ENCODE measurements around the gene MTHFS.
"Not testable (repeated sequence)": the region's sequence is repeated elsewhere in the genome, so short reads cannot be mapped to it uniquely, and the experiment has no call there.

The MTHFS gene

DNA sequence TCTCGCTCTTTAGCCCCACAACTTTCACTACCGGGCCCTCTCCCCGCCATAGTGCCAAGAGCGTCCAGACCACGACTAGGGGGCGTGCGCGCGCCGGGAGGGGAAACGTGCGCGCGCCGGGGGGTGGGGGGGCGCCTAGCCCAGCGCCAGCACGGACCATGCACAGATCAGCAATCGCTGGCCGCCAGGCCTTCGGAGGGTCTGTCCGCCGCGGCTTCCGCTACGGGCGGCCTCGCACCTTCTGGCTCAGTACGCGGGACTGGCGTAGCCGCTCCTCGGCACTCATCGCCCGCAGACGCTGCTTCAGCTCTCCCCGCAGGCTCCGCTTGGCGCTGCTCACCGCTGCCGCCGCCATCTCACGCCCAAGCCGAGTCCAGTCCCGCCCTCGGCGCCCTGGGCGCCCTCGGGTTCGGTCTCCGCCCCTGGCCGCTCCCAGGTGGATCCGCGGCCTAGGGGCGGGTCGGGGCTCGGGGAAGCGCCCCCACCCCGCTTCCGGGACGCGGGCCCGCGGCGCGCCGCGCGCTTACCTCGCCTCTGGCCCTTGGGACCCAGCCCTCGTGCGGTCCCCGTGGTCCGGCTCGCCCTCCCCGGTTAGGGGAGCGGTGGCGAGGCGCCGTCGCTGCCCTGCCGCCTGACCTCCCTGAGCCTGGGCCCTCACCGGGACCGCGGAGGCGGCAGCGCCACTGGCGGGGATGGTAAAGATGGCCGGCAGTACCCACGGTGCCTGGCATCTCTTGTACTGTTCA, at the start of gene MTHFS:
Gene MTHFS (minus strand): TSS at position 381 of the 746 bp plus-strand sequence. CDS start 26 bp downstream, at position 355.
- peak; percentile 35 to 68 for DNase-seq

DNA sequence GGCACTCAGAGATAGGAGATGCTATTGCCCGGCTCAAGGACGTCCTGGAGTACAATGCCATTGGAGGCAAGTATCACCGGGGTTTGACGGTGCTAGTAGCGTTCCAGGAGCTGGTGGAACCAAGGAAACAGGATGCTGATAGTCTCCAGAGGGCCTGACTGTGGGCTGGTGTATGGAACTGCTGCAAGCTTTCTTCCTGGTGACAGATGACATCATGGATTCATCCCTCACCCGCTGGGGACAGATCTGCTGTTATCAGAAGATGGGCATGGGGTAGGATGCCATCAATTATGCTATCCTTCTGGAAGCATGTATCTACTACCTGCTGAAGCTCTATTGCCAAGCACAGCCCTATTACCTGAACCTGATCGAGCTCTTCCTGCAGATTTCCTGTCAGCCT, 47.8 kb upstream of the MTHFS start:
- no peak for DNase-seq

DNA sequence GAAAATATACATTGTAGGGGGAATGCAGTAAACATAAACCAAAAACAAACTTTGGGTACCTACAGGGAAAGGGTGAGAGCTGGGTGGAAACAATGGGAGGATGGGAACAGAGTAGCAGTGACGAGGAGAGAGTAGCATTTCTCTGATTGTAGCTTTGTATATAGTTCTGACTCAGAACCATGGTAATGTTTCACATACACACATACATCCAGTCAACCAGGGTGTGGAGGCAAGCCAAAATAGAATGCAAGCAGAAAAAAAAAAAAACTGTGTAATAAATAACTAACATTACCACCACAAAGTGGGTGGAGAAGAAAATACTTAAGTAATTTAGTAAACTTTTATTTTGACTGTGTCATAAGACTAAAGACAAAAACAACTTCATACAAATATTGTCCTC, 47.0 kb upstream of the MTHFS start:
- no peak for DNase-seq

DNA sequence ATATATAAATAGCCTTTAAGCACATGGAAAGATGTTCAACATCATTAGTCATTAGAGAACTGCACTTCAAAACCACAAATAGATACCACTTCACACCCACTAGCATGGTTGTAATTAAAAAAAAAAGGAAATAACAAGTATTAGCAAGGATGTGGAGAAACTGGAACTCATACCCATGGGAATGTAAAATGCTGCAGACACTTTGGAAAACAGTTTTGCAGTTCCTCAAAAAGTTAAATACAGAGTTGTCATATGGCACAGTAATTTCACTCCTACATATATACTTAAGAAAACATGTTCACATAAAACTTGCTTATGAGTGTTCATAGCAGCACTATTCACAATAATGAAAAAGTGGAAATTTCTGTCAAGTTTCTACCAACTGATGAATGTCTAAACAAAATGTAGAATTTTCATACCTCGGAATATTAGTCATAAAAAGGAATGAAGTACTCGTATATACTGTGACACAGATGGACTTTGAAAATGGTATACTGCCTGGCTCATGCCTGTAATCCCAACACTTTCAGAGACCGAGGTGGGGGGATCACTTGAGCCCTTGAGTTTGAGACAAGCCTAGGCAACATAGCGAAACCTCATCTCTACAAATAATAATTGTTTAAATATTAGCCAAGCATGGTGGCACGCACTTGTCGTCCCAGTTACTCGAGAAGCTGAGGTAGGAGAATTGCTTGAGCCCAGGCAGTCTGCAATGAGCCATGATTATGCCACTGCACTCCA, 46.1 kb upstream of the MTHFS start:
- no peak for DNase-seq

DNA sequence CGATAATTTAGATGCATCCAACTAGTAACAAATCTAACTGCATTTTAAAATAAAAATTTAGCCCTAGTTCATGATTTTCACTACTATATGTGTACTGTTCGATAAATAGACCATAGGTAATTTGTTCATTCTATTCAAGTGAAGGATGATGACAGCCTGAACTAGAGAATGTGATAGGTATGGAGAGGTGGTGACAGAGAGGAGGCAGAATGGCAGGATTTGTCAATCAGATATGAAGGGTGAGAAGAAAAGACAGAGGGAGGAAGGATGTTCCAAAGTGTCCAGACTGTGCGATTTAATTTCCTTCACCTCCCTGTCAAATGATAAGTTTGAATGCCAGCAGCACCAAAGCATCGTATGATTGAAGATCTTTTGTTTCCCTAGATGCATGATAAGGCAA, 42.6 kb upstream of the MTHFS start:
- DNase-seq = no peak

DNA sequence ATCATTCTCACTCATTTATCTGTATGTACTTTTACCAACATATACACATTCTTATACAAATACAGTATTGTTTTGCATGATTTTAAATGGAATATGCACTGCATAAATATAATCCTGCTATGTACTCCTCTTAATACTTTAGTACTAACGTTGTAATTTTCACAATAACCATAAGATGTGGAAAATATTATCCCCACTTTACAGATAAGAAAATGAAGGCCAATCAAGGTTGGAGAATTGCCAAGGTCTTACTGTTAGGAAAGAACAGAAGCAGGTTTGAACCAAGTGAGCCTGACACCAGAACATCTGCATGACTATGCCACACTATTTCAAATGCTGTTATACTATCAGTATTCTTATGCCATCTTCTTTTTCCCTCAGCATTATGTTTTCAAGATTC, 41.3 kb upstream of the MTHFS start:
- no peak for DNase-seq

DNA sequence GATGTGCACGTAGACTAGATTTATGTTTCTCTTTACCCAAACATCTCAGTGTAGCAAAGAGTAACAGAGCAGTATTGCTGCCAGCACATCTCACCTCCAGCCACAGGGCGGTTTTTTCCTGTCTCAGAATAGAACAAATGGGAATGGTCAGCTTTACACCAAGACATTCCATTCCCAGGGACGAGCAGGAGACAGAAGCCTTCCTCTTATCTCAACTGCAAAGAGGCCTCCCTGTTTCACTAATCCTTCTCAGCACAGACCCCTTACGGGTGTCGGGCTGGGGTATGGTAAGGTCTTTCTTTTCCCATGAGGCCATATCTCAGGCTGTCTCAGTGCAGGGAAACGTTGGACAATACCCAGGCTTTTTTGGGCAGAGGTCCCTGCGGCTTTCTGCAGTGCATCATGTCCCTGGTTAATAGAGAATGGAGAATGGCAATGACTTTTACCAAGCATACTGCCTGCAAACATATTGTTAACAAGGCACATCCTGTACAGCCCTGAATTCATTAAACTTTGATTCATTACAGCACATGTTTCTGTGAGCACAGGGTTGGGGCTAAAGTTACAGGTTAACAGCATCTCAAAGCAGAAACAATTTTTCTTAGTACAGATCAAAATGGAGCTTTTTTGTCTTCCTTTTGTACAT, 38.9 kb upstream of the MTHFS start:
- DNase-seq = not testable (repeated sequence)

DNA sequence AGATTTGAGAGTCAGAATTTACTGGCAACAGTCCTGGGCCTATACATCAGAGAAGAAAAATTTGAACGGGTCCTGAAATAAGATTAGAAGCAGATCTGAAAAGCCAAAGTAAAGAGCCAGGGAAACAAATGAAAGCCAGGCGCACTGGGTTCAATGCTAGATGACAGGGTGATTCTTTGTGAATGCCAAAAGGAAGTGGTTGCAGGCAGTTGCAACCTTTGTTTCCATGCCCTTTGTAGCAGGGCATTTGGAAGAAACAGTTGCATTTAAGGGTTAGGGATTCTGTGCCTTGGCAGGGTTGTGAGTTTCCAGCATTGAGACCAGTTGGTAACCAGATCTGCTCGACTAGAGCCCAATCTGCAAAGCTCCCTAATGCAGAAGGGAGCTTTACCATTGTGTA, 36.4 kb upstream of the MTHFS start:
- no peak for DNase-seq

DNA sequence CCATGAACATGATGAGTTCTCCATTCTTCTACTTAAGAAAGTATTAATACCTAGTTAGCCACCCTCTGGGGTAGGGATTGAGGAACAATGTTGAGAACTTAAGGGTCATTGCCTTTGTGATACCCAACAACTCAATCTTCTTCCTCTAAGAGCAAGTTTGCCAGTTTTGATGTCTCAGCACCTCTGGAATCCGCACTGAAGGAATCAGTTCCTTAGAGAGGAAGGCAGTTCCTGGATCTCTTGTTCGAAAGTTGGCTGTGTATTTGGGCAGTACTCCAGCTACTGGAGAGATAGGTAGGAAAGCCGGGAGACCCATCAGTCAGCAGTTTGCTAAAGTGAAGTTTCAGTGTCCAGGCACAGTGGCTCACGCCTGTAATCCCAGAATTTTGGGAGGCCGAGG, 35.6 kb upstream of the MTHFS start:
- no peak for DNase-seq

DNA sequence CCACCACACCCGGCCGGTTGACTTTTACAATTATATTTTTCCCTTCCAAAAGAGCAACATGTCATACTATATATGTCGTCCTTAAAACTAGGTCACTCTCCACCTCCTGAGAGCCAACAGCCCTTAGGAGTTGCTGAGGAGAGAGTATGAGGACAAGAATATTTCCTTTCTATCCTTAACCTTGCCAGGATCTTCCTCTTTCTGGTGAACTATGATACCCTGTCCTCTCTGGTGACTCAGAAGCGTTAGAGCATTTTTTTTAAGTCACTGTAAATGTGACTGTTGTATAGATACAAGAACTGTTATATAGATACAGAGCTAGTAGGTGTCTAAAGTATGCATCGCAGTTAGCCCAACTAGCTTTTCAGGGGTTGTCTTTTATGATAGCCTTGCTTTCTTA, 33.7 kb upstream of the MTHFS start:
- no peak for DNase-seq

DNA sequence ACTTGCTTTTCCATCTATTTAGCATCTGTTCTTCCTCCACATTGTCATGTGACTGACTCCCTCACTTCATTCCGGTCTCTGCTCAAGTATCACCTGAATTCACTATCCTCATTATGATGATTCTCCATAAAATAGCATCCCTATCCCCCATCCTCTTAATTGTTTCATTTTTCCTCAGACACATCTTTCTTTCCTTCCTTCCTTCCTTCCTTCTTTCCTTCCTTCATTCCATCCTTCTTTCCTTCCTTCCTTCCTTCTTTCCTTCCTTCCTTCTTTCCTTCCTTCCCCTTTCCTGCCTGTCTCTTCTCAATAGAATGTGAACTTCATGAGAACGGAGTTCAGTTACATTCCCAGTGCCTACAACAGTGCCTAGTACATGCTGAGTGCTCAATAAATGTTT, 32.6 kb upstream of the MTHFS start:
- no peak for DNase-seq

DNA sequence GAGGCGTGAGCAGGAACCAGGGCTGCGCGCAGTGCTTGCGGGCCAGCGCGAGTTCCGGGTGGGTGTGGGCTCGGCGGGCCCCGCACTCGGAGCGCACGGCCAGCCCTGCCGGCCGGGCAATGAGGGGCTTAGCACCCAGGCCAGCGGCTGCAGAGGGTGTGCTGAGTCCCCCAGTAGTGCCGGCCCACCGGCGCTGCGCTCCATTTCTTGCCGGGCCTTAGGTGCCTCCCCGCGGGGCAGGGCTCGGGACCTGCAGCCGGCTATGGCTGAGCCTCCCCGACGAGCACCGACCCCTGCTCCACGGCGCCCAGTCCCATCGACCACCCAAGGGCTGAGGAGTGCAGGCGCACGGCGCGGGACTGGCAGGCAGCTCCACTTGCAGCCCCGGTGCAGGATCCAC, 29.3 kb upstream of the MTHFS start:
- not testable (repeated sequence) for DNase-seq

DNA sequence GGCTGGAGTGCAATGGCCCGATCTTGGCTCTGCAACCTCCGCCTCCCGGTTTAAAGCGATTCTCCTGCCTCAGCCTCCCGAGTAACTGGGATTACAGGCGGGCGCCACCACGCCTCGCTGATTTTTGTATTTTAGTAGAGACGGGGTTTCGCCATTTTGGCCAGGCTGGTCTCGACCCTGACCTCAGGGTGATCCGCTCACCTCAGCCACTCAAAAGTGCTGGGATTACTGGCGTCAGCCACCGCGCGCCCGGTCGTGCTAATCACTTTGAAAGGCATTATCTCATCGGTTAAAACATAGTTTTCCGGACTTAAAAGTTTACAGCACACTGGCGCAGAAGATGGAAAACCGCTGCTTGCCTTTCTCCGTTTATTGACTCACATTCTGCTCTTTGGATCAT, 27.6 kb upstream of the MTHFS start:
- no peak for DNase-seq

DNA sequence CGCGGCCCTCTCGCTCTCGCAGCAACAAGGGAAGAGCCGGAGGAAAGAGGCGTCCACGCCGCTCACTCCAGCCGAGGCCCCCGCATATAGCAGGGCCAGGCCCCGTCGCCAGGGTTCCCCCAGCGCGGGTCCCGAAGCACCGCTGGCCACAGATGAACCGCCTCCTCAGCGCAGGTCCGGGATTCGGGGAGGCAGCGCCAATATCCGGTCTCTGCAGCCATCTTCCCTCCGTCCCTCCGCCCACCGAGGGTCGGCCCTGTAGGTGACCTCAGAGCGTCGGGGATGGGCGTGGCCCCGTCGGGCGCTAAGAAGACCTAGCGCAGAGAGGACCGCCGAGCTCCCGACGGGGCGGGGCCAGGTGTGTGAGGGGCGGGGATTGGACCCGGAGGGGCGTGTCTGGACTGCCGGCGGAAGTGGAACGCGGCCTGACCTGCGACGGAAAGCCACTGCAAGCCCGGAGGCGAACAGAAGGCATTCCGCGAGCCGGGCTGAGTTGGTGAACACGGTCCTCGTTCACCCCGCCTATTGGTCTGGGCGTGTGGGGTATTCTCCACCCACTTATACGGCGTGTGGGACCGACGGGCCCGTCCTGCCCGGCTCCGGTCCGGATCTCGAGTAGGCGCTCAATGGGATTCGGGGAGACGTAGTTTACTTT, 26.8 kb upstream of the MTHFS start:
- peak; percentile 55 to 74 for DNase-seq

DNA sequence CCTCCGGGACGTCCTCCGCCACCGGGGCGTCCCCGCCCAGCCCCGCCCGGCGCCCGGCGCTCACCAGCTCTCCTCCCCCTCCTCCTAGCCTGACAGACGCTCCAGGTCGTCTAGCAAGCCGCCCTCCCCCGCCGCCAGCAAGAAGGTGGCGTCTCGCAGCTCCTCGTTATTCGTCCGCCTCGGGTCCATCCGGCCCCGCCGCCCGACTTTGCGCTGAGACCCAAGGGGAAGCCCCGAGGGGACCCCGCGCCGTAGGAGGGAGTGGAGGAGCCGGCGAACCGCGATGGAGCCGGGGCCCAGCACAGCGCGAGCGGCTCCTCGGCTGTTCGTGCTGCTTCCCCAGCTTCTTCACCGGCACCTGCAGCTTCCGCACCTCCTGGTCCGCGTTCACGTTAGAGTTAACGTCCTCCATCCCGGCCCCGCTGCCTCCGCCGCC, 26.3 kb upstream of the MTHFS start:
- DNase-seq = peak; percentile 12 to 57

DNA sequence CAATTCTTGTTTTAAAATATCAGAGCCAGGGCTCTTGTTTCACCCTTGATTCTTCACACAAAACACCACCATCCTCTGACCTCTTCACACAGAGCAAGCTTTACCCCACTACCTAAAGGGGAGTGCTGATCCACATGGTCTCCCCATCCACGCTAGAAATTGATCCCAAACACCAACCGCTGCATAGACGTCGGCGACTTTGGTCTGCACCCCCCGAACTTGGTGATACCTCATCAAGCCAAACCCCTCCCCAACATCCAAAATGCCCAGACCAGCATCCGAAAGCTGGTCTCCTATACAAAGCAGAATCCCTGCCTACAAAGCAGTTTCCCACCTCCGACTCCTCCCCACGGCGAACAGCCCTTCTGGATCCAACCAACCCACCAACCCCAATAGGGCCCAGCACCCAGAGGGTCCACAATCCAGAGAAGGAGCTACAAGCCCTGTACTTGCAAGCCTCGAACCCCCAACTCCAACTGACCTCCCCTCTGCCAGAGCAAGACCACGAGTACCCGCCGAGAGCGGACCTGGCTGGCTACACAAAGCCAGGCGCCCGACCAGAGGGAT, 25.8 kb upstream of the MTHFS start:
- DNase-seq = no peak

DNA sequence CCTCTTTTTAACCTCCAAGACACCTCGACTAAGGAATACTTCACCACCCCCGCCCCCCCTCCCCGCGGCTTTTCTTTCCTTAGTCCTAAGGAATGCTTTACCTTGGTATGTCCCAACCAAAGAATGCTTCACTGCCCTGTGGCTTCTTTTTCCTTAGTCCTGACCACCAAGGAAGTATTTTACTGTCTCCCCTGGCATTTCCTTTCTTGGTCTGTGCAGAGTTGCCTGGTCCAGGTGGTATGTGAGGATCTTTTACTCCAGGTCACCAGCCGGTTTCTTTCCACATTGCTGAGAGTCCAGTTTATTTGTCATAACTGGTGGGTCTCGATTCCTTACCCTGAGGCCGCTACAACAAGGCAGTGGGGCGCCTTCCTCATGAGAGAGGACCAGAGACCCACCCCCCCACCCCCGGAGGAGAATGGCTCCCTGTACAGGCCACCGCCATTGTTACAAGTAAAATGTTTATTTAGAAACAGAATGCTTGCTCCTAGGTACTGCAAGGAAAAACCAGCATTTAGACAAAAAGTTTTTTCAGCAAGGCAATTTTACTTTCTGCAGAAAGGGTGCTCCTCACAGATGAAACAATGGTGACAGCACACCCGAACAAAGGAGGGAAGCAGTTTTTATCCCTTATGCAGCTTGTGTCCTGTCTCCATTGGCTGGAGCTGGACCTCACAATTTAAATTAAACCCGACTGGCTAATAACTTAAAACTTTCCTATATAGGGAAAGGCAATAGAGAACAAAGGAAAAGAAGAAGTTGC, 23.1 kb upstream of the MTHFS start:
- DNase-seq = no peak

DNA sequence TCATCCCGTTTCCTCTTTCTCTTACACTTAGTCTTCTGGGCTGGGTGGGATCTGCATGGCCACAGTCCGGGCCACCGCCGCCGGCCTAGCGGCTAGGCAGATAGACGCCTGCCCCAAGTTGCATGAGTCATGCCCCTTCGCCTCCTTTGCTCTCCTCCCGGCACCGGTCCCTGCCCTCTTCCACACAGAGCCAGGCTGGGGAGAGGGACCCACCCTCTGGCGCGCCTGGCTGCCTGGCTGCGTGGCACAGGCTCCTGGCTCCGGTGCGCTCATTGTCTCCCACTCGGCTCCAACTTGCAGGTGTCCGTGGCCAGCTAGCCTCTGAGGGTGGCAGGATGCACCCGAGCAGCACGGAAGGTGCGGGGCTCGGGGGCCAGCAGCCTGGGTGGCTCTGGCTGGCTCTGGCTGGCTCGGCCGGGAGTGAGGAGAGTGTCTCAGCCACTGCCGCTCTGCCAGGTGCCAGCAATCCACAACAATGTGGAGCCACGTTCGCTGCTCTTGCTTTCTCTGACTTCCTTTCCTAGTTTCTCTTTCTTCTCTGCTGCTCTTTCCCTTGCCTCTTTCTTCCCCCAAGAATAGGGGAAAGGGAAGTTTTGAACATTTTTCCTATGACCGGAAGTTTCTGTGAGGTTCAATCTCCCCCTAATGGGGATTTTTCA, 22.4 kb upstream of the MTHFS start:
- DNase-seq = no peak

DNA sequence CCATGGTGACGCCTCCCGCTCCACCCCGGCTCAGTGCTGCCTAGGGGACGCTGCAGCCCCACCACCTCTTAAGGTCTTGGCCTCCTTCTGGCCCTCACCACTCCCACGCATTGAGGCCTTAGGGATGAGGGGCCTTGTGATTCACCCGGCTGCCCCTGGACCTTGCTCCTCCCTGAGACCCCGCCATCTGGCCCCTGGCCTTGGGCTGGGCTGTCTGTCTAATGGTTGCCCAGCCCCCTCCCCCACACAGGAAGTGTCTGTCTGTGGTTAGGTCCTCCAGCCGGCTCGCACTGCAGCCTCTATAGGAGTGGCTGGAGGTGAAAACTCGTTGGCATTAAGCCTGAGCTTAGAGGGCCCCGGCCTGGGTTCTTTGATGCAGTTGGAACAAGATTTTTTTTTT, 21.5 kb upstream of the MTHFS start:
- DNase-seq = no peak

DNA sequence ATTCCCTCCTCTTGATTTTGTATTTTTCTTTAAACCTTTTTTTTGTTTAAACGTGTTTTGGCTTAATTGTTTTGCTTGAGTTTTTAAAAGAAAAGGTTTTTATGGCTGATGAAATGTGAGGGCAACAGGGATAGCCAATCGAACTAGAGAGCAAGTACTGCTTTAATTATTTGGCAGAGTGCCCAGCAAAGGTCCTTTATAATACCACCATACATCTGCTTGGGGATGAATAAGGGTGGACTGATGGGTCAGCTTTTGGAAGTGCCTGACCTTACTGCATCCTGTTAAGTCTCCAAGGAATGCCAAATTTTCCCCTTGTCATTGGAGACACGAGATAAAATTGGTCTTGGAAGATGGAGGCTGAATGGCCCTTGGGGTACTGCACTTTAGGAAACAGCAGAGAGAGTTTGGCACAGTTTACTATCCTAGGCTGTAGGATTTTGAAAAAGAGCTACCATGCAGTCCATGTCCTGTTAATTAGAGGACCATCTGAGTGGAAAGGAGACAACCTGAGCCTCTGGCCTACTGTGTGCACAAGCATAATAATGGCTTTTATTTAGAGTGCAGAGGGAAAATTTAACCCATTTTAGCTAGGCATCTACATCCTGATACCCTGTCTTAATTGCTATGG, 19.8 kb upstream of the MTHFS start:
- DNase-seq = no peak

Measured in hippocampal formation (tissue), 2 donors.